ENCODE measurements around the gene XRCC6.

DNA sequence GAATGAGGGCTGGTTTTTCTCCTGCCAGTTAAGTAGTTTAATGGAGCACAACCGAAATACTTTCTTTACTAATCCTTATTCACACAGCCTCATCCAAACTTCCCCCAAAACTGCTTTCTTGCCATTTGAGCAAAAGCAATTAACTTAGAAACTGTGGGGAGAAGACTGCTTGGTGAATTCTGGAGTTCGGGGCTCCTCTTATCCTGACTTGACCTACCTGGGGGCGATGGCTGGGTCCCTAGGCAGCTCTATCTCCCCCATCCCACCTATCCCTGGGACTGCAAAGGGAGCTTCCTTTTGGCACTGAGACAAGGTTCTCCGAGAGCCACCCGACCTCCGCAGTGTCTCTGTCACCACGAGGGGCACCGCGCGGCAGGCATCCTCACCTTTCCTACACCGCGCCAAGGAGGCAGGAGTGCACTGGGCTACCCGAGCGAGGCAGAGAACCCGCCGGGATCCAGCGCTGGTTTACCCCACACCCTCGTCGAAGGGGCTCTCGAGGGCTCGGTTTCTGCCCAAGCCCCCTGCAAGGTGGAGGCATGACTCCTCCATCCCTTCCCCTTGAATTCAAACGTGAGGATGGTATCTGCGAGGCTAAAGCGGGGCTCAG, 1.0 kb upstream of the XRCC6 start:
- TF ChIP-seq, protein P1, sequence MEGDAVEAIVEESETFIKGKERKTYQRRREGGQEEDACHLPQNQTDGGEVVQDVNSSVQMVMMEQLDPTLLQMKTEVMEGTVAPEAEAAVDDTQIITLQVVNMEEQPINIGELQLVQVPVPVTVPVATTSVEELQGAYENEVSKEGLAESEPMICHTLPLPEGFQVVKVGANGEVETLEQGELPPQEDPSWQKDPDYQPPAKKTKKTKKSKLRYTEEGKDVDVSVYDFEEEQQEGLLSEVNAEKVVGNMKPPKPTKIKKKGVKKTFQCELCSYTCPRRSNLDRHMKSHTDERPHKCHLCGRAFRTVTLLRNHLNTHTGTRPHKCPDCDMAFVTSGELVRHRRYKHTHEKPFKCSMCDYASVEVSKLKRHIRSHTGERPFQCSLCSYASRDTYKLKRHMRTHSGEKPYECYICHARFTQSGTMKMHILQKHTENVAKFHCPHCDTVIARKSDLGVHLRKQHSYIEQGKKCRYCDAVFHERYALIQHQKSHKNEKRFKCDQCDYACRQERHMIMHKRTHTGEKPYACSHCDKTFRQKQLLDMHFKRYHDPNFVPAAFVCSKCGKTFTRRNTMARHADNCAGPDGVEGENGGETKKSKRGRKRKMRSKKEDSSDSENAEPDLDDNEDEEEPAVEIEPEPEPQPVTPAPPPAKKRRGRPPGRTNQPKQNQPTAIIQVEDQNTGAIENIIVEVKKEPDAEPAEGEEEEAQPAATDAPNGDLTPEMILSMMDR (IDR thresholded peaks at IDR 0.05), result no peak
- TF ChIP-seq POLR2A (IDR thresholded peaks at IDR 0.05), result no peak

Data from testis (tissue), 2 donors.